GM23338 (cell line): ENCODE data around the gene LONRF2. TPM values are rescaled to one million over a fixed set of nuclear protein-coding genes. Genes with fewer than 3 reads are reported as not detected.

Experiments
- ATAC-seq: fragments of 200-7000 bp; cut with Tn5 transposase; 3 replicates; pipeline ENCODE4 v1.9.1; 2020
- DNase-seq: peaks from one replicate; pipeline ENCODE4 v3.0.0-alpha.2; 2015; ENCODE audit warnings: low spot score
- H2AFZ ChIP-seq: fragments of 200-600 bp; sonication (generic); 2 replicates; pipeline ENCODE4 v1.8.0; 2016; ENCODE audit warnings: antibody characterized with exemption, mild to moderate bottlenecking, moderate library complexity
- H3F3A ChIP-seq: fragments of 200-600 bp; sonication (generic); replicated peaks from 2 replicates; pipeline ENCODE4 v1.8.0; 2017; ENCODE audit warnings: antibody characterized with exemption, mixed run types, low read depth
- H3K27ac ChIP-seq: fragments of 200-600 bp; sonication (generic); 2 replicates; pipeline ENCODE4 v1.6.1; 2016; ENCODE audit warnings: low read depth
- H3K27me3 ChIP-seq: fragments of 200-600 bp; sonication (generic); 2 replicates; pipeline ENCODE4 v1.8.0; 2016; ENCODE audit warnings: mild to moderate bottlenecking, mixed run types, moderate library complexity; ENCODE audit not compliant: insufficient read depth
- H3K36me3 ChIP-seq: fragments of 200-600 bp; sonication (generic); 2 replicates; pipeline ENCODE4 v1.8.0; 2016; ENCODE audit warnings: mild to moderate bottlenecking; ENCODE audit not compliant: insufficient read depth
- H3K4me1 ChIP-seq: fragments of 200-600 bp; sonication (generic); 2 replicates; pipeline ENCODE4 v1.8.0; 2016; ENCODE audit warnings: mild to moderate bottlenecking, moderate library complexity; ENCODE audit not compliant: insufficient read depth
- H3K4me2 ChIP-seq: fragments of 200-600 bp; sonication (generic); 2 replicates; pipeline ENCODE4 v1.7.1; 2017; ENCODE audit warnings: mixed run types
- H3K4me3 ChIP-seq: fragments of 200-600 bp; sonication (generic); 2 replicates; pipeline ENCODE4 v1.6.1; 2016; ENCODE audit warnings: mixed run types
- H3K79me2 ChIP-seq: fragments of 200-600 bp; sonication (generic); replicated peaks from 2 replicates; pipeline ENCODE4 v1.8.0; 2017; ENCODE audit warnings: mild to moderate bottlenecking; ENCODE audit not compliant: insufficient read depth
- H3K9me2 ChIP-seq: fragments of 200-600 bp; sonication (generic); 2 replicates; pipeline ENCODE4 v1.8.0; 2017; ENCODE audit not compliant: insufficient read depth
- H4K20me1 ChIP-seq: fragments of 200-600 bp; sonication (generic); replicated peaks from 2 replicates; pipeline ENCODE4 v1.8.0; 2017; ENCODE audit warnings: mild to moderate bottlenecking; ENCODE audit not compliant: insufficient read depth
- H3K27ac Mint-ChIP-seq: 2 replicates; pipeline ENCODE4 v1.8.0; 2020; ENCODE audit warnings: inconsistent platforms, mild to moderate bottlenecking, moderate library complexity, mixed read lengths
- H3K27me3 Mint-ChIP-seq: 3 replicates; pipeline ENCODE4 v1.8.0; 2022; ENCODE audit warnings: low read depth, mild to moderate bottlenecking, moderate library complexity, mixed read lengths, inconsistent platforms; ENCODE audit not compliant: insufficient read depth, poor library complexity
- H3K36me3 Mint-ChIP-seq: 3 replicates; pipeline ENCODE4 v1.8.0; 2021; ENCODE audit warnings: low read depth, mild to moderate bottlenecking, inconsistent platforms, moderate library complexity, mixed read lengths
- H3K4me1 Mint-ChIP-seq: 3 replicates; pipeline ENCODE4 v1.8.0; 2020; ENCODE audit warnings: mild to moderate bottlenecking, inconsistent platforms, mixed read lengths
- H3K4me3 Mint-ChIP-seq: 3 replicates; pipeline ENCODE4 v1.8.0; 2021; ENCODE audit warnings: moderate library complexity, mild to moderate bottlenecking, inconsistent platforms, mixed read lengths
- H3K9me3 Mint-ChIP-seq: 3 replicates; pipeline ENCODE4 v1.8.0; 2020; ENCODE audit warnings: moderate library complexity, mild to moderate bottlenecking, inconsistent platforms, mixed read lengths
- CREB1 ChIP-seq: fragments of 250-450 bp; sonication (Bioruptor Pico); IDR thresholded peaks from 2 replicates; pipeline ENCODE4 v1.5.0; 2020; ENCODE audit warnings: low read depth, mild to moderate bottlenecking, moderate library complexity
- CTCF ChIP-seq, 2 experiments: fragments of 200-600 bp in 1 of 2; sonication (generic) in 1 of 2; conservative IDR thresholded peaks; 2 replicates each; pipeline versions ENCODE4 v1.5.1 to v1.6.1; 2016 to 2017; ENCODE audit warnings: antibody characterized with exemption in 2 of 2, low read depth in 2 of 2, mild to moderate bottlenecking in 2 of 2, moderate library complexity in 1 of 2
- EZH2 ChIP-seq: fragments of 200-600 bp; sonication (generic); IDR thresholded peaks from one replicate; pipeline ENCODE4 v1.8.0; 2017; ENCODE audit warnings: antibody characterized with exemption, mild to moderate bottlenecking, low read depth; ENCODE audit not compliant: unreplicated experiment
- EZH2phosphoT487 ChIP-seq: fragments of 200-600 bp; sonication (generic); IDR thresholded peaks from one replicate; pipeline ENCODE4 v1.8.1; 2018; ENCODE audit warnings: antibody characterized with exemption; ENCODE audit not compliant: unreplicated experiment
- NANOG ChIP-seq: IDR thresholded peaks from 2 replicates; pipeline ENCODE4 v1.6.1; 2016; ENCODE audit warnings: antibody characterized with exemption, borderline replicate concordance
- POLR2AphosphoS5 ChIP-seq: IDR thresholded peaks from 2 replicates; pipeline ENCODE4 v1.6.1; 2016; ENCODE audit warnings: antibody characterized with exemption, low read depth
- REST ChIP-seq: IDR thresholded peaks from one replicate; pipeline ENCODE4 v1.6.1; 2018; ENCODE audit warnings: antibody characterized with exemption; ENCODE audit not compliant: unreplicated experiment
- STAT1 ChIP-seq: IDR thresholded peaks from one replicate; pipeline ENCODE4 v1.6.1; 2016; ENCODE audit warnings: antibody characterized with exemption; ENCODE audit not compliant: unreplicated experiment
- ZNF331 ChIP-seq: fragments of 250-450 bp; sonication (Bioruptor Pico); IDR thresholded peaks from 2 replicates; pipeline ENCODE4 v1.5.0; 2020; ENCODE audit warnings: low read depth, mild to moderate bottlenecking, moderate library complexity
- polyA plus RNA-seq: library from polyadenylated mRNA; unstranded; fragments of >200 nt; fragmentation: Nextera tagmentation; extraction: Ambion mirVana; gene quantifications from 2 replicates; pipeline ENCODE4 v1.2.1, GENCODE V29; 2016
- total RNA-seq: library from RNA; depleted of rRNA; stranded (reverse); fragments of >200 nt; shearing (Covaris generic); gene quantifications from 2 replicates; pipeline ENCODE4 v1.2.3, GENCODE V29; 2014

LONRF2 gene
- total and polyA plus RNA-seq, 2 experiments from 2014 or later = 0.05 to 0.24 TPM

DNA sequence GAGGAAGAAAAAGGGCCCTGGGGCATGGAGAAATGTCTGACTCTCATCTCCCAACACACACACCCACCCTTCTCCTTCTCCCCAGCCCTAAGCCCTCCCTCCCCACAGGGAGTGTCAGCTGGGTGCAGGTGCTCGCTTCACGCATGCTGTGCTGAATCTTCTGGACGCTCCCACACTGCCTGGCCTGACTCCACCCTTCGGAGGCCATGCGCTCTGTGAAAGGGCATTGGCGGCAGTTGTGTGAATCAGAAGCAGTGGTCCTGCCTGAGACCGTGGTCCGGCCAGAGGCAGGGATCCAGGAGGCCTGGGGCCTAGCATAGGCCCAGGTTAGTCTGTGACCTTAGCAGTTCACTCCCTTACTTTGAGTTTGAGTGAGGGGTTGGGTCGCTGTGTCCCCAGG, 57.1 kb downstream of the LONRF2 start (continued):
- TF ChIP-seq REST (no peak), CTCF (conservative IDR thresholded peaks at IDR 0.05; ENCODE audit: low read depth in 2 of 2) (no peak), NANOG (no peak), POLR2AphosphoS5 (no peak), ZNF331 (CRISPR knock-in tag) (no peak), EZH2 (no peak), EZH2phosphoT487 (no peak), CREB1 (CRISPR knock-in tag) (no peak), STAT1 (no peak)

- no peak overlapping the region for H3K27ac ChIP-seq
- H3F3A ChIP-seq = no peaks in the 10 kb centered on the region
- peaks cover 6% of the 10 kb centered on the region; the same call in 1 of the 2 replicates for H3K4me1 ChIP-seq
- Mint-ChIP-seq H3K36me3 (0 out of 3 replicates have a peak, but pooled peaks cover 4% of the 10 kb centered on the region), H3K4me3 (no peak overlapping the region), H3K4me1 (no peaks in the 10 kb centered on the region; the same call in 1 of the 3 replicates), H3K9me3 (peaks cover 14% of the 10 kb centered on the region; the same call in 2 of the 3 replicates), H3K27me3 (no peaks in the 10 kb centered on the region), H3K27ac (no peak overlapping the region)
- ATAC-seq (no peak), DNase-seq (no peak)
- TF ChIP-seq REST (no peak), POLR2AphosphoS5 (no peak), CREB1 (CRISPR knock-in tag) (no peak), NANOG (no peak), ZNF331 (CRISPR knock-in tag) (no peak), EZH2 (no peak), CTCF (conservative IDR thresholded peaks at IDR 0.05; ENCODE audit: low read depth in 2 of 2) (no peak)
- no peak overlapping the region for H3K4me3 ChIP-seq
- H3K36me3 ChIP-seq = no peaks in the 10 kb centered on the region
- H3K79me2 ChIP-seq = no peaks in the 10 kb centered on the region
- no peak overlapping the region for H3K4me2 ChIP-seq
- no peaks in the 10 kb centered on the region for H3K27me3 ChIP-seq
- H3K9me2 ChIP-seq = no peaks in the 10 kb centered on the region
- no peaks in the 10 kb centered on the region for H4K20me1 ChIP-seq
- no peak overlapping the region for H2AFZ ChIP-seq
Measured at GRCh38 chr2:100264651-100265050, 57.6 kb downstream of the LONRF2 start.
